Panc1 (cell line): Measurements from ENCODE around the gene STK32C. TPM values are rescaled to one million over a fixed set of nuclear protein-coding genes. Genes with fewer than 3 reads are reported as not detected.
A peak's percentile ranks its signal among the peaks of the same experiment; 100 is the strongest.

Source experiments
- ATAC-seq: fragments of 200-7000 bp; cut with Tn5 transposase; 2 replicates; pipeline ENCODE4 v1.9.1; 2020; ENCODE audit warnings: mild to moderate bottlenecking, moderate library complexity
- BruUV-seq: library from RNA; stranded (reverse); fragments of 400-500 nt; replicated peaks from 2 replicates; lab custom pipeline; 2021; lab: Mats Ljungman, UMichigan
- CTCF ChIA-PET: fragments of 300-600 bp; sonication (Branson Sonifier 250); formaldehyde crosslinking; loops from one replicate; lab custom pipeline; 2022; ENCODE audit warnings: antibody characterized with exemption; lab: Charles Lee
- POLR2A ChIA-PET: fragments of 300-600 bp; sonication (Branson Sonifier 250); formaldehyde crosslinking; loops from one replicate; lab custom pipeline; 2022; ENCODE audit warnings: antibody characterized with exemption; lab: Charles Lee
- DNase-seq: peaks from one replicate; pipeline ENCODE4 v3.0.0-alpha.2; 2010; ENCODE audit warnings: low read depth, low spot score
- H3K27ac ChIP-seq: 2 replicates; pipeline ENCODE4 v1.5.1; 2011; ENCODE audit warnings: mild to moderate bottlenecking, low read length, inconsistent platforms
- H3K27me3 ChIP-seq: fragments of 200-500 bp; sonication (Bioruptor generic); 2 replicates; pipeline ENCODE4 v1.6.0; 2014; ENCODE audit warnings: low read length, inconsistent platforms; ENCODE audit not compliant: control insufficient read depth, insufficient read depth
- H3K36me3 ChIP-seq: fragments of 200-500 bp; sonication (Bioruptor generic); 2 replicates; pipeline ENCODE4 v1.5.1; 2014; ENCODE audit warnings: inconsistent platforms, mild to moderate bottlenecking, low read length, moderate library complexity; ENCODE audit not compliant: control insufficient read depth, insufficient read depth
- H3K4me1 ChIP-seq: 2 replicates; pipeline ENCODE4 v1.5.1; 2011; ENCODE audit warnings: inconsistent platforms, mild to moderate bottlenecking, low read length, moderate library complexity; ENCODE audit not compliant: control insufficient read depth, insufficient read depth
- H3K4me3 ChIP-seq, 2 experiments: 2 replicates each; pipeline ENCODE4 v1.5.1; 2011 to 2012; ENCODE audit warnings: low read depth in 2 of 2, low read length in 2 of 2, mild to moderate bottlenecking in 2 of 2, inconsistent platforms in 1 of 2, moderate library complexity in 1 of 2
- H3K9me3 ChIP-seq: fragments of 200-500 bp; sonication (Bioruptor generic); 2 replicates; pipeline ENCODE4 v1.5.1; 2014; ENCODE audit warnings: low read depth, mild to moderate bottlenecking, inconsistent platforms, low read length, moderate library complexity; ENCODE audit not compliant: control insufficient read depth, insufficient read depth
- CTCF ChIP-seq: fragments of 450-650 bp; IDR thresholded peaks from 2 replicates; pipeline ENCODE4 v1.5.1; 2017; ENCODE audit warnings: mild to moderate bottlenecking
- POLR2AphosphoS5 ChIP-seq: IDR thresholded peaks from 2 replicates; pipeline ENCODE4 v1.6.1; 2012; ENCODE audit warnings: mild to moderate bottlenecking, low read depth, low read length, moderate library complexity
- REST ChIP-seq, 2 experiments: IDR thresholded peaks; 2 replicates each; pipeline ENCODE4 v1.6.1; 2011 to 2012; ENCODE audit warnings: low read depth in 2 of 2, control low read depth in 1 of 2, low read length in 1 of 2, mild to moderate bottlenecking in 1 of 2, moderate library complexity in 1 of 2; ENCODE audit not compliant: insufficient read depth in 1 of 2
- SIN3A ChIP-seq: IDR thresholded peaks from 2 replicates; pipeline ENCODE4 v1.6.1; 2012; ENCODE audit warnings: low read depth, mild to moderate bottlenecking, low read length, moderate library complexity, borderline replicate concordance; ENCODE audit not compliant: insufficient read depth
- TCF7L2 ChIP-seq: IDR thresholded peaks from 2 replicates; pipeline ENCODE4 v1.6.1; 2011; ENCODE audit warnings: mild to moderate bottlenecking, low read depth, low read length, inconsistent platforms
- in situ Hi-C: cut with HindIII; loops from 2 replicates; pipeline ENCODE4 v1.10.0; 2016; ENCODE audit warnings: low sequenced_read_pairs, low pct_unique_long_range_greater_than_20kb
- intact Hi-C: fragments of 100-400 bp; cut with micrococcal nuclease; formaldehyde crosslinking; loops from one replicate; pipeline ENCODE4 v1.10.0; 2022; ENCODE audit not compliant: unreplicated experiment
- total RNA-seq: library from RNA; stranded (reverse); gene quantifications from one replicate; pipeline ENCODE4 v1.2.1, GENCODE V29; 2021; ENCODE audit not compliant: unreplicated experiment

STK32C gene
- total RNA-seq, 1 experiment from 2014 or later, result 53.7 TPM

GRCh38 chr10:132354356-132355094 lies 46.8 kb upstream of the STK32C start:
- no peaks in the 10 kb centered on the region for H3K9me3 ChIP-seq
- CTCF ChIA-PET, result no interaction called here
- intact Hi-C loops (no loop called here), in situ Hi-C loops (no loop called here)
- no peaks in the 10 kb centered on the region for H3K4me1 ChIP-seq
- POLR2A ChIA-PET, result no interaction called here
- BruUV-seq, result no TSS peak
- no peak for ATAC-seq
- H3K4me3 ChIP-seq, result no peak overlapping the region
- DNase-seq, result no peak
- H3K27me3 ChIP-seq, result no peaks in the 10 kb centered on the region
- TF ChIP-seq SIN3A (no peak), REST (IDR thresholded peaks at IDR 0.05; ENCODE audit: insufficient read depth in 1 of 2, low read depth in 2 of 2, low read length in 1 of 2) (no peak), POLR2AphosphoS5 (no peak), TCF7L2 (no peak), CTCF (no peak)
- no peaks in the 10 kb centered on the region for H3K36me3 ChIP-seq
- H3K27ac ChIP-seq, result no peak overlapping the region

- CTCF ChIA-PET, result no interaction called here
- BruUV-seq, result no TSS peak
- intact Hi-C loops, result loop anchor here (1.0 kb wide), 1 partner anchor 130 kb away; no protein-coding TSS in a partner anchor
These were observed 46.0 kb upstream of the STK32C start for GRCh38 chr10:132353456-132354355.

More at GRCh38 chr10:132353456-132354355, 46.0 kb upstream of the STK32C start:
- no peak overlapping the region for H3K27ac ChIP-seq
- no peaks in the 10 kb centered on the region for H3K4me1 ChIP-seq
- ATAC-seq, result 0 out of 2 replicates have a peak, but pooled peaks have one; percentile 9
- no peak overlapping the region for H3K4me3 ChIP-seq
- no peaks in the 10 kb centered on the region for H3K9me3 ChIP-seq
- H3K27me3 ChIP-seq, result no peaks in the 10 kb centered on the region
- POLR2A ChIA-PET, result no interaction called here
- DNase-seq, result no peak
- TF ChIP-seq TCF7L2 (no peak), CTCF (no peak), REST (IDR thresholded peaks at IDR 0.05; ENCODE audit: insufficient read depth in 1 of 2, low read depth in 2 of 2, low read length in 1 of 2) (no peak), POLR2AphosphoS5 (no peak), SIN3A (no peak)
- in situ Hi-C loops, result no loop called here
- no peaks in the 10 kb centered on the region for H3K36me3 ChIP-seq
